Activated CD8-positive, alpha-beta T cell treated with anti-CD3 and anti-CD28 coated beads for 36 hours (primary cell): Measurements from ENCODE around the gene SETD1A. TPM values are rescaled to one million over a fixed set of nuclear protein-coding genes. Genes with fewer than 3 reads are reported as not detected.

Experiments used
- ATAC-seq: fragments of 200-7000 bp; cut with Tn5 transposase; one replicate; pipeline ENCODE4 v1.10.0; 2021; ENCODE audit warnings: mild to moderate bottlenecking, moderate library complexity
- CTCF ChIA-PET: fragments of 350-600 bp; sonication (Branson Sonifier 250); formaldehyde crosslinking; loops from one replicate; lab custom pipeline; 2021; ENCODE audit warnings: antibody characterized with exemption; lab: Charles Lee
- POLR2A ChIA-PET: fragments of 350-600 bp; sonication (Branson Sonifier 250); formaldehyde crosslinking; loops from one replicate; lab custom pipeline; 2021; ENCODE audit warnings: antibody characterized with exemption; lab: Charles Lee
- DNase-seq: peaks from one replicate; pipeline ENCODE4 v3.0.0-alpha.2; 2020
- H3K27ac Mint-ChIP-seq: one replicate; pipeline ENCODE4 v1.8.0; 2021; ENCODE audit warnings: mild to moderate bottlenecking, mixed read lengths
- H3K27me3 Mint-ChIP-seq: one replicate; pipeline ENCODE4 v1.8.0; 2021; ENCODE audit warnings: mixed read lengths
- H3K36me3 Mint-ChIP-seq: one replicate; pipeline ENCODE4 v1.8.0; 2021; ENCODE audit warnings: low read depth, mixed read lengths
- H3K4me1 Mint-ChIP-seq: one replicate; pipeline ENCODE4 v1.8.0; 2021; ENCODE audit warnings: low read depth, mixed read lengths
- H3K4me3 Mint-ChIP-seq: one replicate; pipeline ENCODE4 v1.8.0; 2021; ENCODE audit warnings: mild to moderate bottlenecking, moderate library complexity, mixed read lengths
- H3K9me3 Mint-ChIP-seq: one replicate; pipeline ENCODE4 v1.8.0; 2021; ENCODE audit warnings: mixed read lengths
- CTCF ChIP-seq: fragments of 200-600 bp; IDR thresholded peaks from one replicate; pipeline ENCODE4 v1.8.0; 2022; ENCODE audit warnings: antibody characterized with exemption, mild to moderate bottlenecking
- intact Hi-C: fragments of 100-400 bp; cut with micrococcal nuclease; formaldehyde crosslinking; loops from one replicate; pipeline ENCODE4 v1.10.0; 2022
- total RNA-seq, 2 experiments: library from RNA; stranded (reverse); gene quantifications; one replicate each; pipeline ENCODE4 v1.2.3, GENCODE V29; 2021

The SETD1A gene
- total RNA-seq, 2 experiments from 2014 or later = 18.0 to 19.2 TPM

GRCh38 chr16:31022544-31023251 lies 65.1 kb downstream of the SETD1A start:
- POLR2A ChIA-PET = interaction anchor here (1.1 to 1.5 kb wide), 3 partner anchors 12 to 157 kb away, joined by 3 to 6 read pairs (median 4); partner anchors contain the start of gene FUS
- TF ChIP-seq CTCF = no peak
- H3K27ac Mint-ChIP-seq = peak overlapping the region; percentile 3

GRCh38 chr16:31023252-31023602 lies 65.7 kb downstream of the SETD1A start:
- intact Hi-C loops = no loop called here
- ChIA-PET CTCF (interaction anchor here (1.1 to 2.4 kb wide), 3 partner anchors 11 to 37 kb away, joined by 3 to 10 read pairs (median 3); partner anchors contain the start of gene HSD3B7), POLR2A (interaction anchor here (1.1 to 1.5 kb wide), 2 partner anchors 12 to 157 kb away, joined by 4 to 6 read pairs; partner anchors contain the start of gene FUS)
- TF ChIP-seq CTCF = no peak
- ATAC-seq (no peak), DNase-seq (no peak)
- Mint-ChIP-seq H3K9me3 (no peaks in the 10 kb centered on the region), H3K36me3 (no peaks in the 10 kb centered on the region), H3K27ac (no peak overlapping the region), H3K4me3 (no peak overlapping the region), H3K4me1 (peaks cover 5% of the 10 kb centered on the region), H3K27me3 (no peaks in the 10 kb centered on the region)

More at GRCh38 chr16:31022544-31023251, 65.1 kb downstream of the SETD1A start:
- Mint-ChIP-seq H3K27me3 (no peaks in the 10 kb centered on the region), H3K9me3 (no peaks in the 10 kb centered on the region), H3K4me1 (peaks cover 5% of the 10 kb centered on the region), H3K4me3 (no peak overlapping the region), H3K36me3 (no peaks in the 10 kb centered on the region)
- CTCF ChIA-PET = interaction anchor here (1.1 to 2.4 kb wide), 4 partner anchors 10 to 37 kb away, joined by 3 to 10 read pairs (median 4); partner anchors contain the start of gene HSD3B7
- ATAC-seq (no peak), DNase-seq (no peak)
- intact Hi-C loops = no loop called here

GRCh38 chr16:31023627-31024226 lies 66.2 kb downstream of the SETD1A start:
- ATAC-seq = no peak
- no peak for TF ChIP-seq CTCF
- Mint-ChIP-seq H3K4me1 (peaks cover 5% of the 10 kb centered on the region), H3K27me3 (no peaks in the 10 kb centered on the region), H3K9me3 (no peaks in the 10 kb centered on the region), H3K4me3 (no peak overlapping the region), H3K36me3 (no peaks in the 10 kb centered on the region), H3K27ac (no peak overlapping the region)
- intact Hi-C loops = no loop called here
- ChIA-PET POLR2A (interaction anchor here (0.6 to 1.1 kb wide), 2 partner anchors 156 to 181 kb away, joined by 3 to 6 read pairs; partner anchors contain the start of gene FUS), CTCF (interaction anchor here (1.1 to 2.4 kb wide), 3 partner anchors 11 to 38 kb away, joined by 3 to 10 read pairs (median 3); partner anchors contain the start of gene HSD3B7)
- DNase-seq = no peak

GRCh38 chr16:31025339-31025738 lies 67.8 kb downstream of the SETD1A start:
- CTCF ChIA-PET = no interaction called here
- no peak overlapping the region for H3K27ac Mint-ChIP-seq
- H3K9me3 Mint-ChIP-seq = no peaks in the 10 kb centered on the region
- DNase-seq (no peak), ATAC-seq (no peak)
- no peak for TF ChIP-seq CTCF
- H3K4me3 Mint-ChIP-seq = no peak overlapping the region
- intact Hi-C loops = no loop called here
- peaks cover 5% of the 10 kb centered on the region for H3K4me1 Mint-ChIP-seq
- H3K36me3 Mint-ChIP-seq = no peaks in the 10 kb centered on the region
- no peaks in the 10 kb centered on the region for H3K27me3 Mint-ChIP-seq
- POLR2A ChIA-PET = no interaction called here

- ChIA-PET POLR2A (interaction anchor here (0.9 kb wide), 1 partner anchor 10 kb away, joined by 3 read pairs; no protein-coding TSS in a partner anchor), CTCF (no interaction called here)
- Mint-ChIP-seq H3K36me3 (no peaks in the 10 kb centered on the region), H3K9me3 (no peaks in the 10 kb centered on the region), H3K4me1 (peaks cover 12% of the 10 kb centered on the region), H3K27ac (no peak overlapping the region), H3K4me3 (no peak overlapping the region), H3K27me3 (no peaks in the 10 kb centered on the region)
- TF ChIP-seq CTCF = no peak
- no peak for DNase-seq
- intact Hi-C loops = no loop called here
- no peak for ATAC-seq
Measured at GRCh38 chr16:31029272-31029671, 71.7 kb downstream of the SETD1A start.
